Thyroid gland (tissue), 4 donors: Measurements from ENCODE around the gene PDE1C.

Experiments
- CTCF ChIP-seq, 6 experiments: fragments of 200-600 bp in 3 of 6; fragments of 450-650 bp in 3 of 6; sonication (generic) in 3 of 6; IDR thresholded peaks; one replicate each; pipeline ENCODE4 v1.5.1; 2016 to 2019; ENCODE audit warnings: antibody characterized with exemption in 6 of 6, mild to moderate bottlenecking in 2 of 6, inconsistent platforms in 1 of 6, moderate library complexity in 1 of 6
- POLR2A ChIP-seq, 2 donors: fragments of 450-650 bp; IDR thresholded peaks; one replicate each; pipeline ENCODE4 v1.6.1; 2017; ENCODE audit warnings: antibody characterized with exemption in 2 of 2, mild to moderate bottlenecking in 2 of 2, moderate library complexity in 1 of 2

GRCh38 chr7:31858055-31858454 is 212.2 kb downstream of the PDE1C start:
- TF ChIP-seq CTCF (IDR thresholded peaks at IDR 0.05) (no peak), POLR2A (IDR thresholded peaks at IDR 0.05) (no peak)
